OCI-LY7 (cell line): ENCODE measurements around the gene CFAP74.

Experiments
- EZH2phosphoT487 ChIP-seq: fragments of 200-600 bp; sonication (generic); IDR thresholded peaks from 2 replicates; pipeline ENCODE4 v1.6.1; 2018; ENCODE audit warnings: low read depth, borderline replicate concordance, mild to moderate bottlenecking, mixed run types, antibody characterized with exemption, low read length, moderate library complexity, mixed read lengths
- TF ChIP-seq, protein P1 (sequence below): fragments of 200-600 bp; sonication (generic); conservative IDR thresholded peaks from 2 replicates; pipeline ENCODE4 v1.5.1; 2014; ENCODE audit warnings: mild to moderate bottlenecking, antibody characterized with exemption, low read length, moderate library complexity, mixed read lengths

DNA sequence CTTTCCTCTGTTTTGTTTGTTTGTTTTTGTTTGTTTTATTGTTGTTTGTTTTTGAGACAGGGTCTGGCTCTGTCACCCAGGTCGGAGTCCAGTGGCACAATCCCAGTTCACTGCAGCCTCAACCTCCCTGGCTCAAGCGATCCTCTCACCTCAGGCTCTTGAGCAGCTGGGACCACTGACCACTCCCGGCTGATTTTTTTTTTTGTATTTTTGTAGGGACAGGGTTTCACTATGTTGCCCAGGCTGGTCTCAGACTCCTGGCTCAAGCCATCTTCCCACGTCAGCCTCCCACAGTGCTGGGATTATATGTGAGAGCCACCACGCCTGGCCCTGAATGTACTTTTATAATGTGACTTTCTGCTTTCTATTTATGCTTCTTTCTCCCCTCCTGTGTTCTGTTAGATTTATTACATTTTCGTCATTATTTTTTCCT lies 93.5 kb downstream of the CFAP74 start:
- TF ChIP-seq EZH2phosphoT487, result no peak
- TF ChIP-seq, protein P1, sequence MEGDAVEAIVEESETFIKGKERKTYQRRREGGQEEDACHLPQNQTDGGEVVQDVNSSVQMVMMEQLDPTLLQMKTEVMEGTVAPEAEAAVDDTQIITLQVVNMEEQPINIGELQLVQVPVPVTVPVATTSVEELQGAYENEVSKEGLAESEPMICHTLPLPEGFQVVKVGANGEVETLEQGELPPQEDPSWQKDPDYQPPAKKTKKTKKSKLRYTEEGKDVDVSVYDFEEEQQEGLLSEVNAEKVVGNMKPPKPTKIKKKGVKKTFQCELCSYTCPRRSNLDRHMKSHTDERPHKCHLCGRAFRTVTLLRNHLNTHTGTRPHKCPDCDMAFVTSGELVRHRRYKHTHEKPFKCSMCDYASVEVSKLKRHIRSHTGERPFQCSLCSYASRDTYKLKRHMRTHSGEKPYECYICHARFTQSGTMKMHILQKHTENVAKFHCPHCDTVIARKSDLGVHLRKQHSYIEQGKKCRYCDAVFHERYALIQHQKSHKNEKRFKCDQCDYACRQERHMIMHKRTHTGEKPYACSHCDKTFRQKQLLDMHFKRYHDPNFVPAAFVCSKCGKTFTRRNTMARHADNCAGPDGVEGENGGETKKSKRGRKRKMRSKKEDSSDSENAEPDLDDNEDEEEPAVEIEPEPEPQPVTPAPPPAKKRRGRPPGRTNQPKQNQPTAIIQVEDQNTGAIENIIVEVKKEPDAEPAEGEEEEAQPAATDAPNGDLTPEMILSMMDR, result no peak
